Vagina (tissue), 2 donors: Measurements from ENCODE around the gene FBXO21.

Experiments used
- POLR2AphosphoS5 ChIP-seq, 2 donors: sonication (generic); formaldehyde crosslinking; IDR thresholded peaks; one replicate each; pipeline ENCODE4 v1.9.0; 2017; ENCODE audit warnings: antibody characterized with exemption in 2 of 2, mild to moderate bottlenecking in 2 of 2, low read depth in 1 of 2; ENCODE audit not compliant: insufficient read depth in 1 of 2
- TF ChIP-seq, protein P1 (sequence below), 3 experiments: fragments of 450-650 bp in 2 of 3; fragments of 200-600 bp in 1 of 3; sonication (generic) in 1 of 3; IDR thresholded peaks; one replicate each; pipeline ENCODE4 v1.5.1; 2017 to 2019; ENCODE audit warnings: antibody characterized with exemption in 3 of 3, mild to moderate bottlenecking in 2 of 3, moderate library complexity in 2 of 3

DNA sequence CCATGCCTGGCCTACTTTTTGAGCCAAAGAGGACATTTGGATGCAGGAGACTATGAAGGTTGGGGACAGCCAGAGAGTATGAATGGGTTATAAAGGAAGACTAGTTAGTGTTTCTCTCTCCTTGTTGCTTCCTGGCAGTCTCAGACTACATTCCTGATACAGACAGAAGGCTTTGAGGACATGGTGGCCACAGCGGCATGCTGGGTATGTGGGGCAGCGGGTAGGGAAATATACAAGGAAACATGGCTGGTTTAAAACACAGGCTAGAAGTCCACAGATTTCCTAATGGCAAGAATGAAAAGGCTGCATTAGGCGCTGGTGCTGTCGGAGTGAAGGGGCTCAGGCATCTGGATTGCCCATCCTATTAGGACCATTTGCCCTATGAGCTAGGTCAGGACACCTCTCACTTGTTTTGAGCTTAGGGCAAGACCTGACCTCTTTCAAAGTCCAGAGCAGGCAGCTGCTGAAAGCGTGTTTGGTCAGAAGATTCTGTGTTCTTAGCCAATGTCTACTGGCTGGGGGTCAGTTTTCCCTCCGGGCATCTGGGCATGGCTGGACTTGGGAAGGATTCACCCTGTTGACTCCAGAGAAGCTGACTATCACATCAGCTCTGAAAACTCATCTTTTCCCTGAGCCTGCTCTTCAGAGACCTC, 20.1 kb upstream of the FBXO21 start:
- no peak for TF ChIP-seq POLR2AphosphoS5 (IDR thresholded peaks at IDR 0.05; ENCODE audit: insufficient read depth in 1 of 2, low read depth in 1 of 2)
- TF ChIP-seq, protein P1, sequence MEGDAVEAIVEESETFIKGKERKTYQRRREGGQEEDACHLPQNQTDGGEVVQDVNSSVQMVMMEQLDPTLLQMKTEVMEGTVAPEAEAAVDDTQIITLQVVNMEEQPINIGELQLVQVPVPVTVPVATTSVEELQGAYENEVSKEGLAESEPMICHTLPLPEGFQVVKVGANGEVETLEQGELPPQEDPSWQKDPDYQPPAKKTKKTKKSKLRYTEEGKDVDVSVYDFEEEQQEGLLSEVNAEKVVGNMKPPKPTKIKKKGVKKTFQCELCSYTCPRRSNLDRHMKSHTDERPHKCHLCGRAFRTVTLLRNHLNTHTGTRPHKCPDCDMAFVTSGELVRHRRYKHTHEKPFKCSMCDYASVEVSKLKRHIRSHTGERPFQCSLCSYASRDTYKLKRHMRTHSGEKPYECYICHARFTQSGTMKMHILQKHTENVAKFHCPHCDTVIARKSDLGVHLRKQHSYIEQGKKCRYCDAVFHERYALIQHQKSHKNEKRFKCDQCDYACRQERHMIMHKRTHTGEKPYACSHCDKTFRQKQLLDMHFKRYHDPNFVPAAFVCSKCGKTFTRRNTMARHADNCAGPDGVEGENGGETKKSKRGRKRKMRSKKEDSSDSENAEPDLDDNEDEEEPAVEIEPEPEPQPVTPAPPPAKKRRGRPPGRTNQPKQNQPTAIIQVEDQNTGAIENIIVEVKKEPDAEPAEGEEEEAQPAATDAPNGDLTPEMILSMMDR (IDR thresholded peaks at IDR 0.05), result no peak
